K562 (cell line): ENCODE results near the gene SLX4IP. TPM values are rescaled to one million over a fixed set of nuclear protein-coding genes. Genes with fewer than 3 reads are reported as not detected.

Source experiments
- DPF2 ChIP-seq: fragments of 450-650 bp; IDR thresholded peaks from 2 replicates; pipeline ENCODE4 v1.6.1; 2016
- FOS ChIP-seq: IDR thresholded peaks from 3 replicates; pipeline ENCODE4 v1.6.1; 2011; ENCODE audit not compliant: insufficient read length; ENCODE audit errors: extremely low read depth
- ZNF318 ChIP-seq, 2 experiments: fragments of 450-650 bp; IDR thresholded peaks; 2 replicates each; pipeline ENCODE4 v1.6.1; 2016; ENCODE audit warnings: mild to moderate bottlenecking in 2 of 2, borderline replicate concordance in 1 of 2, low read depth in 1 of 2, moderate library complexity in 1 of 2
- ZNF431 ChIP-seq: sonication (generic); formaldehyde crosslinking; IDR thresholded peaks from 2 replicates; pipeline ENCODE4 v1.8.0; 2022; ENCODE audit warnings: mild to moderate bottlenecking, missing genetic modification reagents
- ZNF76 ChIP-seq: fragments of 250-450 bp; sonication (Bioruptor Pico); IDR thresholded peaks from 2 replicates; pipeline ENCODE4 v1.4.0; 2020; ENCODE audit warnings: mild to moderate bottlenecking, moderate library complexity, borderline replicate concordance
- polyA plus RNA-seq, 8 experiments: library from polyadenylated mRNA; depleted of rRNA in 4 of 8; stranded (reverse) in 5 of 8; unstranded in 3 of 8; fragments of >200 nt; fragmentation: Nextera tagmentation in 2 of 8; fragmentation: Illumina TruSeq in 1 of 8; extraction: Ambion mirVana in 2 of 8; extraction: Trizol in 1 of 8; gene quantifications; 2 replicates each; pipeline versions ENCODE4 v1.2.1 to v1.2.3, GENCODE V29; 2011 to 2014; ENCODE audit warnings: inconsistent platforms in 1 of 8, missing spikeins in 1 of 8
- total RNA-seq, 7 experiments: library from RNA; depleted of rRNA in 6 of 7; stranded (reverse); fragments of >200 nt in 6 of 7; fragmentation: Illumina TruSeq in 2 of 7; extraction: Trizol in 2 of 7; gene quantifications; 2 replicates each; pipeline versions ENCODE4 v1.2.1 to v1.2.3, GENCODE V29; 2011 to 2021; ENCODE audit warnings: low replicate concordance in 1 of 7

SLX4IP gene
- total and polyA plus RNA-seq, 9 of the 15 experiments (the other 6 are each of a cell fraction or from before 2014, with no cell fraction given), result 1.5 to 5.9 (median 3.5) TPM

DNA sequence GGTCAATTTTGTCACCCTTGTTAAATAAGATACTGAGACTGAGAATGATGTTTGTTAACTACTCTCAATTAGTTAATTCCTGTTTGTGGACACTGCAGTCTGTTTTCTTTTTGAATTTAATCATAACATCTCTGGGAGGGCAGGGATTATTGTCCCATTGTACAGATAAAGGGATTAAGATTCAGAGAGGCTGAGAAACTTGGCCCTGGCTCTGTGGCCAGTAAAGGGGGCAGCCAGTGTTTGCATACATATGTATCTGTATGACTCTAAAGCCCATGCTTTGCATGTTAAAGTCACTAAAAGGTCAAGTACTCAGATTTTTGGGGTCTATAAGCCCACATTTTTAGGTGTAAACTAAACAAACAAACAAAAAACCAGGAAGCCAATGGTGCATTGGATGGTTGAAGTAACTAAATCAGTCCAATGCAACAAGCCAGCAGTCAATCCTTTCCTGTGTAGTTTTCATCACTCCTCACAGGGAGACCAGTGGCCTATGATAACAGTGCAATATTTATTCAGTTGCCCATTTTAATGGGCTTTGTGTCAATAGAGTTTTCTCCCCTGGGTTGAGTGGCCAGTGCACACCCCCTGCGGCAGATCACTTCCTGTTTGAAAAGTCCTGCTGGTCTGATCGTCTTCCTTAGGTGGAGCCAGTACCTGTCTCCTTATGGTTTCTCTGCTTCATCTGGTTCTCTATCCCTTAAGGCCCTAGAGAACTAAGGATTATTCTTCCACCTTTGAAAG lies 106.7 kb downstream of the SLX4IP start (continued):
- TF ChIP-seq ZNF318 (IDR thresholded peaks at IDR 0.05; ENCODE audit: borderline replicate concordance in 1 of 2, low read depth in 1 of 2) (no peak), FOS (no peak), DPF2 (no peak), ZNF431 (CRISPR knock-in tag) (no peak), ZNF76 (CRISPR knock-in tag) (no peak)
